Caco-2 (cell line): ENCODE results near the gene ABI3BP. TPM values are rescaled to one million over a fixed set of nuclear protein-coding genes. Genes with fewer than 3 reads are reported as not detected.

Experiments
- BruUV-seq: library from RNA; stranded (reverse); fragments of 400-500 nt; replicated peaks from 2 replicates; lab custom pipeline; 2021; lab: Mats Ljungman, UMichigan
- CTCF ChIA-PET: fragments of 300-600 bp; sonication (Branson Sonifier 250); formaldehyde crosslinking; loops from one replicate; lab custom pipeline; 2022; ENCODE audit warnings: antibody characterized with exemption; lab: Charles Lee
- POLR2A ChIA-PET: fragments of 300-600 bp; sonication (Branson Sonifier 250); formaldehyde crosslinking; loops from one replicate; lab custom pipeline; 2022; ENCODE audit warnings: antibody characterized with exemption; lab: Charles Lee
- DNase-seq, 2 experiments: peaks; one replicate each; pipeline versions ENCODE4 v3.0.0 to v3.0.0-alpha.2; 2020 to 2022
- H3K27me3 ChIP-seq: replicated peaks from 2 replicates; pipeline ENCODE4 v1.6.0; 2011; ENCODE audit warnings: low read length; ENCODE audit not compliant: control insufficient read depth, insufficient read depth
- H3K36me3 ChIP-seq: 2 replicates; pipeline ENCODE4 v1.5.1; 2011; ENCODE audit warnings: low read length; ENCODE audit not compliant: control insufficient read depth, insufficient read depth
- H3K4me1 ChIP-seq: fragments of 250-450 bp; sonication (Bioruptor Pico); 2 replicates; pipeline ENCODE4 v1.5.1; 2020; ENCODE audit warnings: mild to moderate bottlenecking
- H3K4me3 ChIP-seq: 2 replicates; pipeline ENCODE4 v1.5.1; 2011; ENCODE audit warnings: low read depth, mild to moderate bottlenecking, control low read depth, low read length
- H3K9me3 ChIP-seq: fragments of 250-450 bp; sonication (Bioruptor Pico); 2 replicates; pipeline ENCODE4 v1.5.1; 2020; ENCODE audit warnings: mild to moderate bottlenecking, moderate library complexity
- H3K27ac Mint-ChIP-seq: one replicate; pipeline ENCODE4 v1.8.0; 2022; ENCODE audit warnings: mixed read lengths; ENCODE audit not compliant: unreplicated experiment
- H3K27me3 Mint-ChIP-seq: one replicate; pipeline ENCODE4 v1.8.0; 2022; ENCODE audit warnings: mixed read lengths; ENCODE audit not compliant: insufficient read depth, unreplicated experiment
- H3K36me3 Mint-ChIP-seq: one replicate; pipeline ENCODE4 v1.8.0; 2022; ENCODE audit warnings: mild to moderate bottlenecking, mixed read lengths; ENCODE audit not compliant: insufficient read depth, unreplicated experiment
- H3K4me1 Mint-ChIP-seq: one replicate; pipeline ENCODE4 v1.8.0; 2022; ENCODE audit warnings: low read depth, mixed read lengths; ENCODE audit not compliant: unreplicated experiment
- H3K4me3 Mint-ChIP-seq: one replicate; pipeline ENCODE4 v1.8.0; 2022; ENCODE audit warnings: mild to moderate bottlenecking, moderate library complexity, mixed read lengths; ENCODE audit not compliant: unreplicated experiment
- H3K9me3 Mint-ChIP-seq: one replicate; pipeline ENCODE4 v1.8.0; 2022; ENCODE audit warnings: mixed read lengths; ENCODE audit not compliant: unreplicated experiment
- CTCF ChIP-seq, 2 experiments: fragments of 200-600 bp in 1 of 2; IDR thresholded peaks; 1 replicate in 1 of 2; 2 replicates in 1 of 2; pipeline versions ENCODE4 v1.5.1 to v1.8.0; 2011 to 2022; ENCODE audit warnings: antibody characterized with exemption in 1 of 2, control low read depth in 1 of 2, inconsistent platforms in 1 of 2, low read depth in 1 of 2, low read length in 1 of 2, mild to moderate bottlenecking in 1 of 2, moderate library complexity in 1 of 2; ENCODE audit not compliant: insufficient read depth in 1 of 2, severe bottlenecking in 1 of 2, unreplicated experiment in 1 of 2
- intact Hi-C: fragments of 100-400 bp; cut with micrococcal nuclease; formaldehyde crosslinking; loops from one replicate; pipeline ENCODE4 v1.10.0; 2022; ENCODE audit not compliant: unreplicated experiment
- total RNA-seq: library from RNA; stranded (reverse); gene quantifications from 2 replicates; pipeline ENCODE4 v1.2.3, GENCODE V29; 2022

ABI3BP gene
- total RNA-seq, 1 experiment from 2014 or later, result not detected

DNA sequence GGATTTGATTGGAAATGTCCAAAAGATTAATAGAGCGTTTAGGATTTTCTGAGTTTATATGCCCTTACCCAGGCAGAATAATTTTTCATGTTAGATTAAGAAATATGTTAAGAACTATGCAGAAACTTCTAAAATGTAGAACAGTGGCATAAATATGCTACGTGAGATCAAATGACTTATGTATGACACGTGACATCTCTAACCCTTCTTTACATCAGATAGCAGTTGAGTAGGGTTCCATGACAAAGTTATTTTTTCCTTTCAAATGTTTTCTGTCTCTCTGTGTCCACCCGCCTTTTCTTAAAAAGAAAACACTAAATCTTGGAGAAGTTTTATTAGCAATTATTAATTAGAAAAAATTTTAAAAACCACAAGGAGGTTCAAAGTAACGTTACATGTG is 292.5 kb downstream of the ABI3BP start:
- POLR2A ChIA-PET, result no interaction called here

More for the DNA sequence above, 292.5 kb downstream of the ABI3BP start:
- no peaks in the 10 kb centered on the region for H3K9me3 Mint-ChIP-seq
- intact Hi-C loops, result no loop called here
- H3K36me3 ChIP-seq, result no peaks in the 10 kb centered on the region
- no peak overlapping the region for H3K27ac Mint-ChIP-seq
- H3K36me3 Mint-ChIP-seq, result no peaks in the 10 kb centered on the region
- H3K4me3 ChIP-seq, result no peak overlapping the region
- no peak for DNase-seq
- H3K27me3 Mint-ChIP-seq, result peaks cover 3% of the 10 kb centered on the region
- BruUV-seq, result no TSS peak
- CTCF ChIA-PET, result no interaction called here
- TF ChIP-seq CTCF (IDR thresholded peaks at IDR 0.05; ENCODE audit: insufficient read depth in 1 of 2, low read depth in 1 of 2, low read length in 1 of 2, severe bottlenecking in 1 of 2, unreplicated experiment in 1 of 2), result no peak
- H3K4me1 Mint-ChIP-seq, result peaks cover 19% of the 10 kb centered on the region
- no peaks in the 10 kb centered on the region for H3K9me3 ChIP-seq
- H3K4me1 ChIP-seq, result no peaks in the 10 kb centered on the region
- H3K27me3 ChIP-seq, result no peaks in the 10 kb centered on the region
- no peak overlapping the region for H3K4me3 Mint-ChIP-seq
